ENCODE measurements around the gene PTCHD1.

DNA sequence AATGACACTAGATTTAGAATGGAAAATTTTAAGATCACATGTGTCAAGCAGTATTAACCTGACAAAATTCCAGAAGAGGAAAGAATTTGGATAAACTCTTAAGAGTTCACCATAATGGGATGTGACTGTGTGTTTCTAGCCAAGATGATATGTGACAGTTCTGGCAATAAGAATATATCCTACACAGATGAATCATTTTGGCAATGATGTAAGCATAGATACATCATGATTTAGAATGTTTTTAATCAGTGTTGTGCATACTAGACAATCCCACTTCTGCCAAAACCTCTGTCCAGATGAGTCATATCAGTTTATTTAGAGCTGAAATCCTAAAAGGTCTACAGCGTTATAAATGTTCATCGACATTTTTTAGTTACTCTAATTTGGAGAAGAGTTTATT lies 48.8 kb downstream of the PTCHD1 start:
- TF ChIP-seq, protein P1, sequence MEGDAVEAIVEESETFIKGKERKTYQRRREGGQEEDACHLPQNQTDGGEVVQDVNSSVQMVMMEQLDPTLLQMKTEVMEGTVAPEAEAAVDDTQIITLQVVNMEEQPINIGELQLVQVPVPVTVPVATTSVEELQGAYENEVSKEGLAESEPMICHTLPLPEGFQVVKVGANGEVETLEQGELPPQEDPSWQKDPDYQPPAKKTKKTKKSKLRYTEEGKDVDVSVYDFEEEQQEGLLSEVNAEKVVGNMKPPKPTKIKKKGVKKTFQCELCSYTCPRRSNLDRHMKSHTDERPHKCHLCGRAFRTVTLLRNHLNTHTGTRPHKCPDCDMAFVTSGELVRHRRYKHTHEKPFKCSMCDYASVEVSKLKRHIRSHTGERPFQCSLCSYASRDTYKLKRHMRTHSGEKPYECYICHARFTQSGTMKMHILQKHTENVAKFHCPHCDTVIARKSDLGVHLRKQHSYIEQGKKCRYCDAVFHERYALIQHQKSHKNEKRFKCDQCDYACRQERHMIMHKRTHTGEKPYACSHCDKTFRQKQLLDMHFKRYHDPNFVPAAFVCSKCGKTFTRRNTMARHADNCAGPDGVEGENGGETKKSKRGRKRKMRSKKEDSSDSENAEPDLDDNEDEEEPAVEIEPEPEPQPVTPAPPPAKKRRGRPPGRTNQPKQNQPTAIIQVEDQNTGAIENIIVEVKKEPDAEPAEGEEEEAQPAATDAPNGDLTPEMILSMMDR (IDR thresholded peaks at IDR 0.05), result no peak
- no peak for TF ChIP-seq RFX5 (IDR thresholded peaks at IDR 0.05)
- TF ChIP-seq PBX3 (IDR thresholded peaks at IDR 0.05), result no peak
- no peak for TF ChIP-seq KDM5A (IDR thresholded peaks at IDR 0.05)
- TF ChIP-seq, protein P2, sequence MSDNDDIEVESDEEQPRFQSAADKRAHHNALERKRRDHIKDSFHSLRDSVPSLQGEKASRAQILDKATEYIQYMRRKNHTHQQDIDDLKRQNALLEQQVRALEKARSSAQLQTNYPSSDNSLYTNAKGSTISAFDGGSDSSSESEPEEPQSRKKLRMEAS (IDR thresholded peaks at IDR 0.05), result no peak
- TF ChIP-seq ZFP36 (IDR thresholded peaks at IDR 0.05; ENCODE audit: borderline replicate concordance, partially characterized antibody), result no peak
- TF ChIP-seq POLR2AphosphoS2 (conservative IDR thresholded peaks at IDR 0.05; ENCODE audit: low read length), result no peak
